GM12872 (cell line): Measurements from ENCODE around the gene PACSIN2.

Experiments
- TF ChIP-seq, protein P1 (sequence below): IDR thresholded peaks from 3 replicates; pipeline ENCODE4 v1.5.1; 2011; ENCODE audit warnings: low read depth, mild to moderate bottlenecking, low read length, moderate library complexity; ENCODE audit not compliant: insufficient read depth

The PACSIN2 gene

DNA sequence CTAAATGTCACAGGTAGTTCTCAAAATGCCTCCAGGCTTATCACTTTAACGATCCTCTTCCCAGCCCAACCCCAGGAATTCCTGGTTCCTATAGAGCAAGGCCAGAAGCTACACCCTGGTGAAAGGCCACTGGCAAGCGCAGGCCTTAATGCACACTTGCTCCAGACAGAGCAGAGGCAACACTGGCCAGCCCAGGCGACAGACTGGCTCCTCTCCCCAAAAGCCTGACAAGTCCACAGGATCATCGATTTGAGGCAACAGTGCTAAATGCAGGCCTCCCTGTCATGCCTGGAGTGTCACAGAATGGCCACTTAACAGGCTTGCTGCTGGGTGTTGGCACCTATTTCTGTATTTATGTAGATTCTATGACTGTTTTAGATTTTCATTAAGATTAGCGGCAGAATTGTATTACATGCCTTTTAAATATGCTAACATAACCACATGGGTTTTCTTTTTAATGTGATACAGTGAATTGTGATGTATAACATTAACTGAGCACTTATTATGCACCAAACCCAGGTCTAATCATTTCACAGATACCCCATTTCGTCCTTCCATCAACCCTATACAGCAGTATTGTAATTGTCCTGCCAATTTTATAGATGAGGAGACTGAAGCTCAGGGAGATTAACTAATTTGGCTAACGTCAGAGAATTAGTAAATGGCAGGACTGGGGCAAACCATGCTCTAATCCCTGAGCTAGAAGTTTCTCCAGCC, 38.6 kb downstream of the PACSIN2 start:
- TF ChIP-seq, protein P1, sequence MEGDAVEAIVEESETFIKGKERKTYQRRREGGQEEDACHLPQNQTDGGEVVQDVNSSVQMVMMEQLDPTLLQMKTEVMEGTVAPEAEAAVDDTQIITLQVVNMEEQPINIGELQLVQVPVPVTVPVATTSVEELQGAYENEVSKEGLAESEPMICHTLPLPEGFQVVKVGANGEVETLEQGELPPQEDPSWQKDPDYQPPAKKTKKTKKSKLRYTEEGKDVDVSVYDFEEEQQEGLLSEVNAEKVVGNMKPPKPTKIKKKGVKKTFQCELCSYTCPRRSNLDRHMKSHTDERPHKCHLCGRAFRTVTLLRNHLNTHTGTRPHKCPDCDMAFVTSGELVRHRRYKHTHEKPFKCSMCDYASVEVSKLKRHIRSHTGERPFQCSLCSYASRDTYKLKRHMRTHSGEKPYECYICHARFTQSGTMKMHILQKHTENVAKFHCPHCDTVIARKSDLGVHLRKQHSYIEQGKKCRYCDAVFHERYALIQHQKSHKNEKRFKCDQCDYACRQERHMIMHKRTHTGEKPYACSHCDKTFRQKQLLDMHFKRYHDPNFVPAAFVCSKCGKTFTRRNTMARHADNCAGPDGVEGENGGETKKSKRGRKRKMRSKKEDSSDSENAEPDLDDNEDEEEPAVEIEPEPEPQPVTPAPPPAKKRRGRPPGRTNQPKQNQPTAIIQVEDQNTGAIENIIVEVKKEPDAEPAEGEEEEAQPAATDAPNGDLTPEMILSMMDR = no peak

DNA sequence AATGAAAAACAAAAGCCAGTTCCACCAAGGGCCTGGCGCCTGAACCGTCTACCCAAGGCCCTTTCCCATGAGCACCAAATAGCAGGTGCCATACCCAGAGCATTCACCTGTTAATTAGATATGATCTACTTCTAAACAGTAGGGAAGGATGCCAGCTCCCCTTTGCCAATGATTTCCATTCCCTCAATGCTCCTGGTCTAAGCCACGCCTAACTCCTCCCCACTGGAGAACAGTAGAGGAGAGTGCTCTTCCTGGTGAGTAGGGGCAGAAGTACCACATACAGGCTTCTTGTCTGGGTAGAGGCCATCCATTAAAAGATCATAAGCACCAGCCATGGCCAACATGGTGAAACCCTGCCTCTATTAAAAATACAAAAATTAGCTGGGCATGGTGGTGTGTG, 40.7 kb downstream of the PACSIN2 start:
- TF ChIP-seq, protein P1 = no peak

DNA sequence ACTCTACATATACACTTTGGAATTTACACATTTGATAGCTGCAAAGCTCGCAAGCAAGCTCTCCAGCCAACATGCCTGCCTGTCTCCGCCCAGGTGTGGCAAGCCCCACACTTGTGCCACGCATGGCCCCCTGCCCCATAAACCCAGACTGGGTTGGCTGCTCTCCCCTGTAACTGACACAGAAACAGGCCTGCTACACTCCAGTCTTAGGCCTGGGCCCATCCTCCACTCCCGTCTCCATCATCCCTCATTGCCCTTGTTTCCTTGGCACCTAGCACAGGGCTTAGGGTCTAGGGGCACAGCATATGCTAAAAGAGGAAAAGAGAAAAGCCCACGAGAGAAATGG, 41.4 kb downstream of the PACSIN2 start:
- TF ChIP-seq, protein P1 = no peak

DNA sequence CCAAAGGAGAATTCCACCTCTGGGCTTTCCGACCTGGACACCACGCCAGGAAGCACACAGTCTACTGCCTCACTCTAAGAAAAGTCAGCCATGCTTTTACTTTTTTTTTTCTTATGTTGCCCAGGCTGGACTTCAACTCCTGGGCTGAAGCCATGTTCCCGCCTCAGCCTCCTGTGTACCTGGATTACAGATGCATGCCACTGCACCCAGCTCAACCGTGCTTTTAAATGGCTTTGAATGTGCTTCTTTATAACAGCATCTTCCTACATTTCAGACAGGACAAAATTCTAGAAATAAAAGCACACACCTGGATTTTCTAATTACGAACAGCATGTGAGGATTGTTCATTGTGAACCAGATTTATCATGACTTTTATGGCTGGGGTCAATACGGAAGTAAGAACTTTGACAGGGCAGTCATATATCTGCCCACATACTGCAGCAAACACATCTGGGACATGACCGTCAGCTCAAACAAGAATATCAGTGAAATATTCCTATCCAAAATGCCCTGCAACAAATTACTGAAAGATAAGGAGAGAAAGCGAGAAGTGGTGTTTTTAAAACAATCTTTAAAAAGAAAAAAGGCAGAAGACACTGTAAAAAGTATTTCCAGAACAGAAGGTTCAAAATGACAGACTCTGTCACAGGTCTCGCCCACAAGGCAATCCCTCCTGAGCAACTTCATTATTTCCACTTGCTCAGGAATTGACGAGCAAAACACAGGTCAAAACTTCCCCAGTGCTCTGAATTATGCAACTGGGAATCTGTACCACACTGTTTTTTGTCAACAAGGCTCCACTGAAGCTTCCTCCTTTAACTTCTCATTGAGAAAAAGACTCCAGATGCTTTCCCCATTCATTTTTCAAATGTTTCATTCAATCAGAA, 42.1 kb downstream of the PACSIN2 start:
- TF ChIP-seq, protein P1 = no peak

DNA sequence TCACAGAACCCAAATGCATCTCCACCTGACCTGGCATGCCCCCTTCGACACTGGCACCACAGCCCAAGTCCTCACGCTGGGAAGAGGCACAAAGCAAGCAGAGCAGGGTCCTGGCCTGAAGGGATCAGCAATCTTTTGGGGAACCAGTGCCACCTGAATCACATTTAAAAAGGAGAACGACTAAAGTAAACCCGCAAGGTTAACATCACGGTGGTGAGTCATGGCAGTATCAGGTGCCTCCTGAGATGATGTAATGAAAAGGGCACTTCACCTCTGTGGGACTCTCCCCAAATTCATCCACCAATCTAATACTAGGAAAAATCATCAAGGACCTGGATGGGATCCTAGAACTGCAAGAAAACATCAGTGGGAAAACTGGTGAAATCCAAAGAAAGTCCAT, 44.9 kb downstream of the PACSIN2 start:
- TF ChIP-seq, protein P1 = no peak

DNA sequence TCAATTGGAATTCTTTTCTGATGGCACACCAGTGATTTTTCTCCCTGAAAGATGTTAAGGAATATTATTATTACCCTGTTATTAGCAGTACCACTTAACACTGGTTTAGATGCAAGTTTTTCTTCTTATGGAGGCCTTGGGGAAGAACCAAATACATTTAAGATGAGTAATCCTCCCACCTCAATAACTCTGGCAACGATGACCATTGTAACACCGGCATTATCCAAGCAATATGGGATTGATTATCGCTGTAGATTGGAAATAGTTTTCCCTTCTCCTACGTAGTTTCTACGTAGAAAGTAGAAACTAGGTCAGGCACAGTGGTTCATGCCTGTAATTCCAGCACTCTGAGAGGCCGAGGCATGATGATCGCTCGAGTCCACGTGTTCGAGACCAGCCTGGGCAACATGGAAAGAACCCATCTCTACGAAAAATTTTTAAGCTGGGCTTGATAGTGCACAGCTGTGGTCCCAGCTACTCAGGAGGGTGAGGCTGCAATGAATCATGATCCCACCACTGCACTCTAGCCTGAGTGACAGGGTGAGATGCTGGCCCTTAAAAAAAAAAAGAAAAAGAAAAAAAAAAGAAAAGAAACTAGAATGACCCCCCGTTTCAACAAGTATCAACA, 45.5 kb downstream of the PACSIN2 start:
- TF ChIP-seq, protein P1 = no peak

DNA sequence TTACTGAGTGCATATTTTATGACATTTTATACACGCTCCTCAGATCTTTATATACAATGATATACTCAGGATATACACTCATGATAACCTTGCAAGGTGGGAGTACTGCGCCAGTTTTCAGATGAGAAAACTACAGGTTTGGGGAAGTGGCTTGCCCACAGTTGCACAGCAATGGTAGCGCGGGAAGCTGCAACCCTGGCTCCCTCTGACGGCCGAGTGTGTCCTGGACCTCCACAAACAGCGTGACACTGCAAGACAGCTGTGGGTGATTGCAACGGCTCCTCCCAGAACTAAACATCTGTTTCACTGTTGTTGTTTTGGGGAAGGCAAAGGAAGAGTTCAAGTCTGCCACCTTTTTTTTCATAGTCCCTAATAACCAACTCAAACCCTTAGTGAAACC, 47.0 kb downstream of the PACSIN2 start:
- TF ChIP-seq, protein P1 = no peak
